LNCAP (cell line): Measurements from ENCODE around the gene BRD4.

Experiments
- TF ChIP-seq, protein P1 (sequence below): fragments of 450-650 bp; IDR thresholded peaks from 2 replicates; pipeline ENCODE4 v1.5.1; 2017; ENCODE audit warnings: mild to moderate bottlenecking

Gene BRD4

GRCh38 chr19:15374105-15374651 lies 41.8 kb upstream of the BRD4 start:
- TF ChIP-seq, protein P1, sequence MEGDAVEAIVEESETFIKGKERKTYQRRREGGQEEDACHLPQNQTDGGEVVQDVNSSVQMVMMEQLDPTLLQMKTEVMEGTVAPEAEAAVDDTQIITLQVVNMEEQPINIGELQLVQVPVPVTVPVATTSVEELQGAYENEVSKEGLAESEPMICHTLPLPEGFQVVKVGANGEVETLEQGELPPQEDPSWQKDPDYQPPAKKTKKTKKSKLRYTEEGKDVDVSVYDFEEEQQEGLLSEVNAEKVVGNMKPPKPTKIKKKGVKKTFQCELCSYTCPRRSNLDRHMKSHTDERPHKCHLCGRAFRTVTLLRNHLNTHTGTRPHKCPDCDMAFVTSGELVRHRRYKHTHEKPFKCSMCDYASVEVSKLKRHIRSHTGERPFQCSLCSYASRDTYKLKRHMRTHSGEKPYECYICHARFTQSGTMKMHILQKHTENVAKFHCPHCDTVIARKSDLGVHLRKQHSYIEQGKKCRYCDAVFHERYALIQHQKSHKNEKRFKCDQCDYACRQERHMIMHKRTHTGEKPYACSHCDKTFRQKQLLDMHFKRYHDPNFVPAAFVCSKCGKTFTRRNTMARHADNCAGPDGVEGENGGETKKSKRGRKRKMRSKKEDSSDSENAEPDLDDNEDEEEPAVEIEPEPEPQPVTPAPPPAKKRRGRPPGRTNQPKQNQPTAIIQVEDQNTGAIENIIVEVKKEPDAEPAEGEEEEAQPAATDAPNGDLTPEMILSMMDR: no peak

DNA sequence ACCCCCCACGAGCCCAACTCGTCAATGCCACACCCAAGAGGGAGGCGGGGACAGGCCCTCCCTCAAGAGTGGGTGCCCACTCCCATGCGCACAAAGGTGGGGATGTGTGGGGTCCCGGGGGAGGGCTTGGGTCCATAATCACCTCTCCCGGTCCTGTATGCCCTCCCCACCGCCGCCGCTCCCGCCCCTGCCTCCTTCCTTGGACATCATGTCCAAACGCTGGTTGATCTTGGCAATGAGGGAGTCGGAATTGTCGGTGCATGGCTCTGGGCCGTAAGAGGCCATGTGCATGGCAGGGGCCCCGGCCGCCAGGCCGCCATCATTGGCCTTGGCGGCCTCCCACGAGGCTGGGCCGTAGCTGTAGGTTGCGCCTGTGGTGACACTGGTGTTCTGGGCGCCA lies 41.3 kb upstream of the BRD4 start:
- TF ChIP-seq, protein P1: no peak

DNA sequence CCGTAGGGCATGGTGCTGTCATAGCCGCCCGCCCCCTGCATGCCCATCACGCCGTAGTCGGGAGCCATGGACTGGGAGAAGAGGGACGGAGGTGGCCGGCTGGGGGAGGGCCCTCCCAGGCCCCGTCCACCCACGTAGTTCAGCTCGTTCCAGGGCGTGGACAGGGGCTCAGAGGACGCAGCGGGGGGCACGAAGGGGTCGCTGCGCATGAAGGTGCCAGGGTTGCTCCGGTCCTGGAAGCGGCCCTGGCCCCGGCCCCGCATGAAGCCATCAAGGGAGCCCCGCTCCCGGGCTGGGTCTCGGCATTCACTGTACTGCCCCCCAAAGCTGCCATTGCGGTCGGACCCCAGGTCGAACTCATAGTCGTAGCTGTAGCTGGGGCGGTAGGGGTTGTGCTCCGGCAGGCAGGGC lies 40.6 kb upstream of the BRD4 start:
- TF ChIP-seq, protein P1: no peak

- TF ChIP-seq, protein P1: no peak
Observed at GRCh38 chr19:15372470-15372869, 40.1 kb upstream of the BRD4 start.

DNA sequence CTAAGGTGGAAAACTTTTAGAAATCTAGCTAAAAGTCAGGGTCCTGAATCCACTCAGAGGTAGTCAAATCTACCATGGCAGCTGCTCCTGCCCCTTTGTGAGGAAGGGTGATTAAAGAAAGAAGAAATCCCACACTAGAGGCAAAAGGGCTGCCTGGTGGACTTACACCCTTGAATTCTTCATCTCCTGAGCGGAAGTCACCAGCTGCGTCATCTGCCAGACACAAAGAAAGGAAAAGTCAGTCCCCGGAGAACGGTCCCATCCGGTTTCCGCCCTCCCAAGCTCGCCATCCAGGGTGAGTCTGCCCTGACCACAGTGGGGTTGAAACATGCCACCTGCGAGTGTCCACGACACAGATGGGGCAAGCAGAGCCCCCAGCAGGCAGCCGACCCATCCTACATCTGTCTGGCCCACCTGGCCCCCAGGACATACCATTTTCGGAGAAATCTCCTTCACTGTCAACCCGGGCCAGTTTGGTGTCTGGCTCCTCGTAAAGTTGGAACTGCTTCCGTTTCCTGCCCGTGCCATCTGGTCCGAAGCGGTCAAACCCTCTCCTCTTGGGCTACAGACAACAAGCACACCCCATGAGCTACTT lies 39.5 kb upstream of the BRD4 start:
- TF ChIP-seq, protein P1: no peak

GRCh38 chr19:15371119-15371518 lies 38.8 kb upstream of the BRD4 start:
- TF ChIP-seq, protein P1: no peak

DNA sequence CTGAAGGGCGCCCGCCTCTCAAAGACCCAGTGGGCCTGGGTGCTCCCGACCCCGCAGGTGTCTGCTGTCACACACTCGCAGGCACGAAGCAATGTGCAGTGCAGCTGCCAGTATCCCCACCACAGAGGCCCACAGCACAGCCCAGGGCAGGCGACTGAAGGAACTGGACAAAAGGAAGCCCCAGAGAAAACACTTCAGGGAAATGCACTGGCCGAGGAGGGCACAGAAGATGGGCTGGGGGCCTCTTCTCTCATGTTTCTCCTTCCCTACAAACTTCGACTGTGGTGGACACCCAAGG lies 37.2 kb upstream of the BRD4 start:
- TF ChIP-seq, protein P1: no peak
